ENCODE results near the gene ATP2B1.

DNA sequence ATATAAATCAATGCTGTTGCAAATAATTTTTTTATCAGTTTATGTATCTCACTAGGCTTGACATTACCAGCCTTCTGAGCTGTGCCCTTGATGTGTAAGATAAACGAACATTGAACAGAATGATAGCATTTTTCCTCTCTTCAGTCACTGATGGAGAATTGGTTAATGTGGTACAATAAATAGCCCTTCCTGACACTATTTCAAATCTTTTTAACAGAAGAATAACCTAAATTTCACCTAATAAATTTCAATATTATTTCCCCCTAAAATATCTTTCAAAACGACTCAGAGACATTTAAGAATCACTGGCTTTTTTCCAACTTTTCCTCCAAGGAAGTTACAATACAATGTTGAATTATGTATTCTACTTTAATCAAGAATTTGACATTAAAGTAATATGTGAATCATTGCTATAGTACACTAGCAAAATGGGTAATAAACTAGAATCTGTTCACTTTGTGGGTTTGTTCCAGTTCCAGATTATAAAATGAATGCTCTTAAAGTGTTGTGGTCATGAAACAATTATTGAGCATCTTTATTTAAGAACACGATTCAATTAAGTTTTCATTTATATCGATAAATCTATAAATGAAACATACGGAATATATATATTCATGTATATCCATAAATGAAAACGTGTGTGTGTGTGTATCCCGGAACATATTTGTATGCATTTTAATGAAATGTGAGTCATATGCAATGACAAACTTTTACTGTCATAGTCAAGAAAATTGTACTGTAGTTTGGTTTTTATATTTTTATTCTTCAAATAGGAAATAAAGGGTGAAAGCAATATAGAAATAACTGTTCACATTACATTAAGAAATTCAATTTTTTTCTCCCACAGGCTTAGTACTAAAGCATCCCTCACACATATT lies 2.5 kb upstream of the ATP2B1 start:
- TF ChIP-seq, protein P1, sequence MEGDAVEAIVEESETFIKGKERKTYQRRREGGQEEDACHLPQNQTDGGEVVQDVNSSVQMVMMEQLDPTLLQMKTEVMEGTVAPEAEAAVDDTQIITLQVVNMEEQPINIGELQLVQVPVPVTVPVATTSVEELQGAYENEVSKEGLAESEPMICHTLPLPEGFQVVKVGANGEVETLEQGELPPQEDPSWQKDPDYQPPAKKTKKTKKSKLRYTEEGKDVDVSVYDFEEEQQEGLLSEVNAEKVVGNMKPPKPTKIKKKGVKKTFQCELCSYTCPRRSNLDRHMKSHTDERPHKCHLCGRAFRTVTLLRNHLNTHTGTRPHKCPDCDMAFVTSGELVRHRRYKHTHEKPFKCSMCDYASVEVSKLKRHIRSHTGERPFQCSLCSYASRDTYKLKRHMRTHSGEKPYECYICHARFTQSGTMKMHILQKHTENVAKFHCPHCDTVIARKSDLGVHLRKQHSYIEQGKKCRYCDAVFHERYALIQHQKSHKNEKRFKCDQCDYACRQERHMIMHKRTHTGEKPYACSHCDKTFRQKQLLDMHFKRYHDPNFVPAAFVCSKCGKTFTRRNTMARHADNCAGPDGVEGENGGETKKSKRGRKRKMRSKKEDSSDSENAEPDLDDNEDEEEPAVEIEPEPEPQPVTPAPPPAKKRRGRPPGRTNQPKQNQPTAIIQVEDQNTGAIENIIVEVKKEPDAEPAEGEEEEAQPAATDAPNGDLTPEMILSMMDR (IDR thresholded peaks at IDR 0.05): no peak
- no peak for TF ChIP-seq POLR2AphosphoS5 (IDR thresholded peaks at IDR 0.05; ENCODE audit: insufficient read depth in 1 of 2, low read depth in 1 of 2)
